ENCODE data around the gene TRABD2A. TPM values are rescaled to one million over a fixed set of nuclear protein-coding genes. Genes with fewer than 3 reads are reported as not detected.
A peak's percentile ranks its signal among the peaks of the same experiment; 100 is the strongest.

The TRABD2A gene
- total and polyA plus RNA-seq, 2 of the 13 experiments (the other 11 are each of a cell fraction or from before 2014, with no cell fraction given): 0.15 TPM; not detected in 1

DNA sequence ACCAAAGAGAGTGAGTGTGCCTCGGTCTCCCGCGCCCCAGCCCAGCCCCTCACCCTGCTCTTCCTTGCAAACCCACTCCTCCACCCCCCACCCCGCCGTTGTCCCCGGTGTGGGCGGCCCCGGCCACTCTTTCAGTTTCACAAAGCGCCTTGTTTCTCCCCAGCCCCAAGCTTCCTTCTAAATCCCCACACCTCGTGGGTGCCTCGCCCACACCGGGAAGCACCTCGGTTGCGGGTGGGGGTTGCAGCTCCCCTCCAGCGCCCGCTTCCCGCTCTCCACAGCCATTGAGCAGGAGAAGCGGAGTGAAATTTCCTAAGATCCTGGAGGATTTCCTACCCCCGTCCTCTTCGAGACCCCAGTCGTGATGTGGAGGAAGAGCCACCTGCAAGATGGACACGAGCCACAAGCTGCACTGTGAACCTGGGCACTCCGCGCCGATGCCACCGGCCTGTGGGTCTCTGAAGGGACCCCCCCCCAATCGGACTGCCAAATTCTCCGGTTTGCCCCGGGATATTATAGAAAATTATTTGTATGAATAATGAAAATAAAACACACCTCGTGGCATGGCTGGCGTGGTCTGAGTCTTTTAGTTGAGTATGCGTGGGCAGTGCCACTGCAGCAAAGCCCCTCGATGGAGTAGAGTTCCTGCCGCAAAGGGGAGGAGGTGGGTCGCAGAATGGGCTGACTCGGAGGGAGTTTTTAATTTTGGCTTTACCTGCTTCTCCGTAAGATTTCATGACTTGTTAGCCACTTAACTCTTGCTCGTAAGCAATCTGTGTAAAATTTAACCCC, 25.4 kb upstream of the TRABD2A start (continued):
- TF ChIP-seq ZNF687 (CRISPR knock-in tag; IDR thresholded peaks at IDR 0.05) (peak; percentile 14; the same call in 1 of the 2 replicates), TCF12 (IDR thresholded peaks at IDR 0.05) (no peak), TCF12 (CRISPR knock-in tag; IDR thresholded peaks at IDR 0.05) (no peak), ZSCAN25 (CRISPR knock-in tag; IDR thresholded peaks at IDR 0.05) (peak; percentile 48; the same call in 1 of the 2 replicates), SETDB1 (CRISPR knock-in tag; IDR thresholded peaks at IDR 0.05; ENCODE audit: borderline replicate concordance) (0 out of 2 replicates have a peak, but pooled peaks have one; percentile 29), HNRNPL (IDR thresholded peaks at IDR 0.05; ENCODE audit: low read depth, low read length) (peak; percentile 71; the same call in 1 of the 2 replicates), ZFP37 (CRISPR knock-in tag; IDR thresholded peaks at IDR 0.05; ENCODE audit: borderline replicate concordance) (no peak), KDM2A (CRISPR knock-in tag; IDR thresholded peaks at IDR 0.05; ENCODE audit: borderline replicate concordance, low read depth) (peak; percentile 13), BCLAF1 (IDR thresholded peaks at IDR 0.05) (no peak), SUZ12 (IDR thresholded peaks at IDR 0.05; ENCODE audit: low read depth, low read length) (no peak), GTF3A (CRISPR knock-in tag; conservative IDR thresholded peaks at IDR 0.05) (no peak), ZFP82 (CRISPR knock-in tag; IDR thresholded peaks at IDR 0.05; ENCODE audit: borderline replicate concordance) (0 out of 2 replicates have a peak, but pooled peaks have one; percentile 70), FOXK2 (IDR thresholded peaks at IDR 0.05) (no peak), ZNF496 (CRISPR knock-in tag; IDR thresholded peaks at IDR 0.05; ENCODE audit: insufficient replicate concordance) (no peak), MAX (IDR thresholded peaks at IDR 0.05) (0 out of 2 replicates have a peak, but pooled peaks have one; percentile 22), MYPOP (CRISPR knock-in tag; IDR thresholded peaks at IDR 0.05) (no peak), RBFOX2 (IDR thresholded peaks at IDR 0.05; ENCODE audit: low read depth, low read length) (0 out of 2 replicates have a peak, but pooled peaks have one; percentile 0), ZNF337 (CRISPR knock-in tag; IDR thresholded peaks at IDR 0.05; ENCODE audit: borderline replicate concordance, low read depth) (0 out of 2 replicates have a peak, but pooled peaks have one; percentile 10)
- TF ChIP-seq, protein P1, sequence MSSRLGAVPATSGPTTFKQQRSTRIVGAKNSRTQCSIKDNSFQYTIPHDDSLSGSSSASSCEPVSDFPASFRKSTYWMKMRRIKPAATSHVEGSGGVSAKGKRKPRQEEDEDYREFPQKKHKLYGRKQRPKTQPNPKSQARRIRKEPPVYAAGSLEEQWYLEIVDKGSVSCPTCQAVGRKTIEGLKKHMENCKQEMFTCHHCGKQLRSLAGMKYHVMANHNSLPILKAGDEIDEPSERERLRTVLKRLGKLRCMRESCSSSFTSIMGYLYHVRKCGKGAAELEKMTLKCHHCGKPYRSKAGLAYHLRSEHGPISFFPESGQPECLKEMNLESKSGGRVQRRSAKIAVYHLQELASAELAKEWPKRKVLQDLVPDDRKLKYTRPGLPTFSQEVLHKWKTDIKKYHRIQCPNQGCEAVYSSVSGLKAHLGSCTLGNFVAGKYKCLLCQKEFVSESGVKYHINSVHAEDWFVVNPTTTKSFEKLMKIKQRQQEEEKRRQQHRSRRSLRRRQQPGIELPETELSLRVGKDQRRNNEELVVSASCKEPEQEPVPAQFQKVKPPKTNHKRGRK (CRISPR knock-in tag; IDR thresholded peaks at IDR 0.05): 0 out of 2 replicates have a peak, but pooled peaks have one; percentile 14
